Measurements from ENCODE around the gene ISL2.

- TF ChIP-seq POLR2A (IDR thresholded peaks at IDR 0.05; ENCODE audit: extremely low read depth, insufficient read length) (no peak), CTCF (IDR thresholded peaks at IDR 0.05; ENCODE audit: low read depth, low read length) (no peak), MYC (IDR thresholded peaks at IDR 0.05; ENCODE audit: low read depth, low read length) (no peak), MAX (IDR thresholded peaks at IDR 0.05; ENCODE audit: low read depth, low read length) (no peak)
These were observed 43.2 kb upstream of the ISL2 start for GRCh38 chr15:76293361-76293760.

All from NB4 (cell line).